ENCODE data around the gene CRYBG2. TPM values are rescaled to one million over a fixed set of nuclear protein-coding genes. Genes with fewer than 3 reads are reported as not detected.

Gene CRYBG2
- total RNA-seq, 1 experiment from 2014 or later, result 21.7 TPM

DNA sequence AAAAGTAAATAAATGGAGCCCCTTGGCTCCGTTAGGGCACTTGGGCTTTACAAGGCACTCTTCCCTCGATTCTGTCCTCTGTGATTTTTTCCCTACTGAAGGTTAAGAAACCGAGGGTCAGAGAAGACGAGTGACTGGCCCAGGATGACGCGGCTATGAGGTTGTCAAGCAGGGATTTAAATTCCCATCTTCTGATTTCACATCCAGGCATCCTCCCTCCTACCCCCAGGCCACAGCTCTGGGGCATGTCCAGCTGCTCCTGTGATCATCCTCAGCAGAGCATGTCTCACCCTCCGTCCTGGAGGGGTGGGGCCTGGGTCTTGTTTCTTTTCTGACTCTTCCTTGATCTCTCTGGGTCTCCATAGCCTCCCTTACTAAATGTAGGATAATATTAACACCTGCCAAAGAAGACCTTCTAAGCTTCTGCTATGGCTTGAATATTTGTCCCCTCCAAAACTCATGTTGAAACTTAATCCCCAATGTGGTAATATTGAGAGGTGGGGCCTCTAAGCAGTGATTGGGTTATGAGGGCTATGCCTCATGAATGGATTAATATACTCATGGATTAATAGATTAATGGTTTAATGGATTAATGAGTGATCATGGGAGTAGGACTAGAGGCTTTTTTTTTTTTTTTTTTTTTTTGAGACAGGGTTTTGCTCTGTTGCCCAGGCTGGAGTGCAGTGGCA lies 4.6 kb downstream of the CRYBG2 start:
- no peaks in the 10 kb centered on the region for H3K9me3 ChIP-seq (ENCODE audit: insufficient read depth, low read depth)
- ChIA-PET POLR2A (ENCODE audit: unreplicated experiment) (no interaction called here), CTCF (no interaction called here)
- peaks cover 22% of the 10 kb centered on the region for H3K79me2 ChIP-seq (ENCODE audit: low read depth)
- no peak for TF ChIP-seq EZH2 (IDR thresholded peaks at IDR 0.05; ENCODE audit: low read depth)
- TF ChIP-seq, protein P1, sequence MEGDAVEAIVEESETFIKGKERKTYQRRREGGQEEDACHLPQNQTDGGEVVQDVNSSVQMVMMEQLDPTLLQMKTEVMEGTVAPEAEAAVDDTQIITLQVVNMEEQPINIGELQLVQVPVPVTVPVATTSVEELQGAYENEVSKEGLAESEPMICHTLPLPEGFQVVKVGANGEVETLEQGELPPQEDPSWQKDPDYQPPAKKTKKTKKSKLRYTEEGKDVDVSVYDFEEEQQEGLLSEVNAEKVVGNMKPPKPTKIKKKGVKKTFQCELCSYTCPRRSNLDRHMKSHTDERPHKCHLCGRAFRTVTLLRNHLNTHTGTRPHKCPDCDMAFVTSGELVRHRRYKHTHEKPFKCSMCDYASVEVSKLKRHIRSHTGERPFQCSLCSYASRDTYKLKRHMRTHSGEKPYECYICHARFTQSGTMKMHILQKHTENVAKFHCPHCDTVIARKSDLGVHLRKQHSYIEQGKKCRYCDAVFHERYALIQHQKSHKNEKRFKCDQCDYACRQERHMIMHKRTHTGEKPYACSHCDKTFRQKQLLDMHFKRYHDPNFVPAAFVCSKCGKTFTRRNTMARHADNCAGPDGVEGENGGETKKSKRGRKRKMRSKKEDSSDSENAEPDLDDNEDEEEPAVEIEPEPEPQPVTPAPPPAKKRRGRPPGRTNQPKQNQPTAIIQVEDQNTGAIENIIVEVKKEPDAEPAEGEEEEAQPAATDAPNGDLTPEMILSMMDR (conservative IDR thresholded peaks at IDR 0.05), result no peak
- peak; percentile 61 to 74 for DNase-seq
- no peaks in the 10 kb centered on the region for H4K20me1 ChIP-seq (ENCODE audit: insufficient read depth)
- intact Hi-C loops (cut with micrococcal nuclease; ENCODE audit: unreplicated experiment), result no loop called here
- no peak overlapping the region for H2AFZ ChIP-seq
- no peaks in the 10 kb centered on the region for H3K27me3 ChIP-seq (ENCODE audit: insufficient read depth, low read depth)
- H3K4me2 ChIP-seq, result peak overlapping the region; percentile 73
- no TSS peak for BruUV-seq (replicated peaks)
- H3K4me3 ChIP-seq, result no peak overlapping the region
- H3K36me3 ChIP-seq (ENCODE audit: low read depth), result no peaks in the 10 kb centered on the region
- H3F3A ChIP-seq (ENCODE audit: insufficient read depth, low read depth), result peaks cover 23% of the 10 kb centered on the region
- H3K4me1 ChIP-seq (replicated peaks; ENCODE audit: insufficient read depth), result peaks cover 52% of the 10 kb centered on the region
- no peaks in the 10 kb centered on the region for H3K9me2 ChIP-seq (ENCODE audit: insufficient read depth)
- H3K27ac ChIP-seq, result peak overlapping the region; percentile 99

DNA sequence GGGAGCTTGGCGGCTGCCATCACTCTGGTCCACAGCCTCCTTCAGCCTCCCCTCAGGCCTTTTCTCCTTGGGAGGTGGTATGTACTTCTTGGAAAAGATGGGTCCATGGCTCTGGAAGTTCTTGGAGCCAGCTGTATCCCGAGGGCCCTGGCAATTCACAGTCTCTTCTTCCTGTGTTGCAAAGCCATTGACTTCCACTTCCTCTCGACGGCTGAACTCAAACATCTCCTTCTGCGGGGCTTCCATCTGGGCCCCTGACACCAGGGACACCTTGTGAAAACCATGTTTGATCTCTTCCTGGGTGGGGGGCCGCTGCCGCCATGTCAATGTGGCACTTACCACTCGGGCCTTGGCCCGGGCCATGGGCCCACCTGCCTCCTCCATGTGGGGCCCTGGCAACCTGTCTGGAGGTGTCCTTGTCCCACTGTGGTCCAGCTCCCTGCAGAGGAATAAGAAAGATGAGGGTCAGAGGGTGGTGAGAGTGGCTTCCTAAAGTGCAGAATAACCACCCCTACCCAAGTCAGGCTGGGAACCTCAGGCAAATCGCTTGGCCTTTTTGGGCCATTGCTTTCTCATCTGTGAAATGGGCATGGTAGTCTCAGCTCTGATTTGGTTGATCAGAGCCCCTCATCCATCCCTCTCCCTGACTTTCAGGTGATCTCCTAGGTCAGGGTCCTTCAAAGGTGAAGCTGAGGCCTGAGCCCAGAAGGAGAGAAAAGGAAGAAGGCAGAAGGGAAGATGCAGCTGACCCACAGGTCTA lies 7.5 kb downstream of the CRYBG2 start:
- Histone ChIP-seq H3K27ac (no peak overlapping the region), H3K9me3 (ENCODE audit: insufficient read depth, low read depth) (no peaks in the 10 kb centered on the region), H3K4me1 (replicated peaks; ENCODE audit: insufficient read depth) (peaks cover 27% of the 10 kb centered on the region), H3K27me3 (ENCODE audit: insufficient read depth, low read depth) (no peaks in the 10 kb centered on the region), H3K4me2 (no peak overlapping the region), H3K36me3 (ENCODE audit: low read depth) (no peaks in the 10 kb centered on the region), H3K79me2 (ENCODE audit: low read depth) (peaks cover 7% of the 10 kb centered on the region), H4K20me1 (ENCODE audit: insufficient read depth) (no peaks in the 10 kb centered on the region), H2AFZ (no peak overlapping the region), H3K4me3 (no peak overlapping the region), H3F3A (ENCODE audit: insufficient read depth, low read depth) (peaks cover 12% of the 10 kb centered on the region), H3K9me2 (ENCODE audit: insufficient read depth) (no peaks in the 10 kb centered on the region)
- no TSS peak for BruUV-seq (replicated peaks)
- ChIA-PET POLR2A (ENCODE audit: unreplicated experiment) (no interaction called here), CTCF (no interaction called here)
- TF ChIP-seq EZH2 (IDR thresholded peaks at IDR 0.05; ENCODE audit: low read depth), result no peak
- TF ChIP-seq, protein P1 (conservative IDR thresholded peaks at IDR 0.05), result no peak
- intact Hi-C loops (cut with micrococcal nuclease; ENCODE audit: unreplicated experiment), result no loop called here
- DNase-seq, result no peak

DNA sequence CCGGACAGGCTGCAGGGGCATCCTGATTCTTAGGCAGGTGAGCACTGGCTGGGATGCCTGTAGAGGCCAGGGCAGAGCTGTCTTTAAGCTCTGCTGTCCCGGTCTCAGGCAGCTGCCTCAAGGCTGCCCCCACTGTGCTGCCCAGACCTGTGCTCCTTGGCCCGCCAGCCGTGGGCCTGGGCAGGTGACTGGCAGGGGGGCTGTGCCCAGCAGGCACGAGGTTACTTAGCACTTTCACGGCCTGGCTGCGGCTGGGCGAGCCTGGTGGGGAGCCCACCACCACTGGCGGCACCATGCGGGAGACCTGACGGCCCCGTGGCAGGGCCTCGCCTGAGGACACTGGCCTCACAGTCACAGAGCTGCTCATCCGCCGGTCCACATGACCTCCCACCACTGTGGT lies 8.2 kb downstream of the CRYBG2 start:
- Histone ChIP-seq H3F3A (ENCODE audit: insufficient read depth, low read depth) (peaks cover 5% of the 10 kb centered on the region), H3K4me3 (no peak overlapping the region), H3K9me3 (ENCODE audit: insufficient read depth, low read depth) (no peaks in the 10 kb centered on the region), H3K27ac (no peak overlapping the region), H2AFZ (no peak overlapping the region), H4K20me1 (ENCODE audit: insufficient read depth) (no peaks in the 10 kb centered on the region), H3K9me2 (ENCODE audit: insufficient read depth) (no peaks in the 10 kb centered on the region), H3K36me3 (ENCODE audit: low read depth) (no peaks in the 10 kb centered on the region), H3K27me3 (ENCODE audit: insufficient read depth, low read depth) (no peaks in the 10 kb centered on the region), H3K4me2 (no peak overlapping the region), H3K79me2 (ENCODE audit: low read depth) (peaks cover 7% of the 10 kb centered on the region), H3K4me1 (replicated peaks; ENCODE audit: insufficient read depth) (peaks cover 20% of the 10 kb centered on the region)
- TF ChIP-seq, protein P1 (conservative IDR thresholded peaks at IDR 0.05), result no peak
- no peak for TF ChIP-seq EZH2 (IDR thresholded peaks at IDR 0.05; ENCODE audit: low read depth)
- DNase-seq, result no peak
- BruUV-seq (replicated peaks), result no TSS peak
- intact Hi-C loops (cut with micrococcal nuclease; ENCODE audit: unreplicated experiment), result no loop called here
- ChIA-PET POLR2A (ENCODE audit: unreplicated experiment) (no interaction called here), CTCF (no interaction called here)
